Spleen (tissue), 7 donors: ENCODE results near the gene MSMP.

Experiments used
- POLR2A ChIP-seq, 3 donors: fragments of 450-650 bp; IDR thresholded peaks; one replicate each; pipeline ENCODE4 v1.5.1; 2017; ENCODE audit warnings: antibody characterized with exemption in 3 of 3, mild to moderate bottlenecking in 1 of 3
- POLR2AphosphoS5 ChIP-seq, 3 donors: sonication (generic); formaldehyde crosslinking; IDR thresholded peaks; one replicate each; pipeline ENCODE4 v1.5.1; 2017; ENCODE audit warnings: antibody characterized with exemption in 3 of 3
- TF ChIP-seq, protein P1 (sequence below), 11 experiments: fragments of 200-600 bp in 7 of 11; fragments of 450-650 bp in 4 of 11; sonication (generic) in 4 of 11; IDR thresholded peaks in 8 of 11; conservative IDR thresholded peaks in 3 of 11; 1 replicate in 7 of 11; 2 replicates in 4 of 11; pipeline versions ENCODE4 v1.4.0 to v1.8.0; 2016 to 2021; ENCODE audit warnings: antibody characterized with exemption in 11 of 11, inconsistent platforms in 4 of 11, mild to moderate bottlenecking in 1 of 11
- donor health status: DM: no; HTN: no; CAD: no; lungs with moderate emphysema.
- donor health status: DM: no; HTN: no; CAD: no.
- donor health status: DM: no; HTN: no; CAD: no.

GRCh38 chr9:35778496-35778895, 24.4 kb upstream of the MSMP start:
- TF ChIP-seq, protein P1, sequence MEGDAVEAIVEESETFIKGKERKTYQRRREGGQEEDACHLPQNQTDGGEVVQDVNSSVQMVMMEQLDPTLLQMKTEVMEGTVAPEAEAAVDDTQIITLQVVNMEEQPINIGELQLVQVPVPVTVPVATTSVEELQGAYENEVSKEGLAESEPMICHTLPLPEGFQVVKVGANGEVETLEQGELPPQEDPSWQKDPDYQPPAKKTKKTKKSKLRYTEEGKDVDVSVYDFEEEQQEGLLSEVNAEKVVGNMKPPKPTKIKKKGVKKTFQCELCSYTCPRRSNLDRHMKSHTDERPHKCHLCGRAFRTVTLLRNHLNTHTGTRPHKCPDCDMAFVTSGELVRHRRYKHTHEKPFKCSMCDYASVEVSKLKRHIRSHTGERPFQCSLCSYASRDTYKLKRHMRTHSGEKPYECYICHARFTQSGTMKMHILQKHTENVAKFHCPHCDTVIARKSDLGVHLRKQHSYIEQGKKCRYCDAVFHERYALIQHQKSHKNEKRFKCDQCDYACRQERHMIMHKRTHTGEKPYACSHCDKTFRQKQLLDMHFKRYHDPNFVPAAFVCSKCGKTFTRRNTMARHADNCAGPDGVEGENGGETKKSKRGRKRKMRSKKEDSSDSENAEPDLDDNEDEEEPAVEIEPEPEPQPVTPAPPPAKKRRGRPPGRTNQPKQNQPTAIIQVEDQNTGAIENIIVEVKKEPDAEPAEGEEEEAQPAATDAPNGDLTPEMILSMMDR (IDR thresholded peaks at IDR 0.05 in 8 of 11, conservative IDR thresholded peaks at IDR 0.05 in 3 of 11) = no peak
- TF ChIP-seq POLR2AphosphoS5 (IDR thresholded peaks at IDR 0.05) (no peak), POLR2A (IDR thresholded peaks at IDR 0.05) (no peak)
